Measurements from ENCODE around the gene LYPD5. TPM values are rescaled to one million over a fixed set of nuclear protein-coding genes. Genes with fewer than 3 reads are reported as not detected.
"Not testable (repeated sequence)": the region's sequence is repeated elsewhere in the genome, so short reads cannot be mapped to it uniquely, and the experiment has no call there.

Gene LYPD5
- total RNA-seq, 4 donors from 2014 or later: 2.1 to 5.2 (median 2.6) TPM; not detected in 1

GRCh38 chr19:43820098-43820883 is 18.0 kb upstream of the LYPD5 start:
- H3K36me3 ChIP-seq: no peaks in the 10 kb centered on the region
- DNase-seq: no peak
- H3K9me3 ChIP-seq: no peaks in the 10 kb centered on the region
- peaks cover 0 to 9% (median 0%) of the 10 kb centered on the region in 4 donors for H3K4me1 ChIP-seq
- peak overlapping the region; percentile 0 to 49 (median 22) for H3K4me3 ChIP-seq
- 22 to 45% methylated on average over 13 to 48 of the region's 48 CpGs for WGBS, 2 donors (ENCODE audit: low coverage in 1 of 2)
- H3K27me3 ChIP-seq: peaks cover 41% of the 10 kb centered on the region
- in situ Hi-C loops (cut with MboI; ENCODE audit: low pct_ligation_motif_present in 1 of 4, low pct_unique_long_range_greater_than_20kb in 1 of 4, low sequenced_read_pairs in 3 of 4) (loop anchor here in 1 of 4 donors (25.0 kb wide), 1 partner anchor 383 kb away; no protein-coding TSS in a partner anchor), intact Hi-C loops (cut with DNase I; ENCODE audit: low total_unique reads) (no loop called here)
- TF ChIP-seq POLR2A (IDR thresholded peaks at IDR 0.05): no peak
- TF ChIP-seq, protein P1, sequence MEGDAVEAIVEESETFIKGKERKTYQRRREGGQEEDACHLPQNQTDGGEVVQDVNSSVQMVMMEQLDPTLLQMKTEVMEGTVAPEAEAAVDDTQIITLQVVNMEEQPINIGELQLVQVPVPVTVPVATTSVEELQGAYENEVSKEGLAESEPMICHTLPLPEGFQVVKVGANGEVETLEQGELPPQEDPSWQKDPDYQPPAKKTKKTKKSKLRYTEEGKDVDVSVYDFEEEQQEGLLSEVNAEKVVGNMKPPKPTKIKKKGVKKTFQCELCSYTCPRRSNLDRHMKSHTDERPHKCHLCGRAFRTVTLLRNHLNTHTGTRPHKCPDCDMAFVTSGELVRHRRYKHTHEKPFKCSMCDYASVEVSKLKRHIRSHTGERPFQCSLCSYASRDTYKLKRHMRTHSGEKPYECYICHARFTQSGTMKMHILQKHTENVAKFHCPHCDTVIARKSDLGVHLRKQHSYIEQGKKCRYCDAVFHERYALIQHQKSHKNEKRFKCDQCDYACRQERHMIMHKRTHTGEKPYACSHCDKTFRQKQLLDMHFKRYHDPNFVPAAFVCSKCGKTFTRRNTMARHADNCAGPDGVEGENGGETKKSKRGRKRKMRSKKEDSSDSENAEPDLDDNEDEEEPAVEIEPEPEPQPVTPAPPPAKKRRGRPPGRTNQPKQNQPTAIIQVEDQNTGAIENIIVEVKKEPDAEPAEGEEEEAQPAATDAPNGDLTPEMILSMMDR (IDR thresholded peaks at IDR 0.05): no peak
- no peak for TF ChIP-seq EP300 (IDR thresholded peaks at IDR 0.05; ENCODE audit: low read depth)
- TF ChIP-seq POLR2AphosphoS5 (IDR thresholded peaks at IDR 0.05): no peak
- H3K27ac ChIP-seq: no peak overlapping the region

DNA sequence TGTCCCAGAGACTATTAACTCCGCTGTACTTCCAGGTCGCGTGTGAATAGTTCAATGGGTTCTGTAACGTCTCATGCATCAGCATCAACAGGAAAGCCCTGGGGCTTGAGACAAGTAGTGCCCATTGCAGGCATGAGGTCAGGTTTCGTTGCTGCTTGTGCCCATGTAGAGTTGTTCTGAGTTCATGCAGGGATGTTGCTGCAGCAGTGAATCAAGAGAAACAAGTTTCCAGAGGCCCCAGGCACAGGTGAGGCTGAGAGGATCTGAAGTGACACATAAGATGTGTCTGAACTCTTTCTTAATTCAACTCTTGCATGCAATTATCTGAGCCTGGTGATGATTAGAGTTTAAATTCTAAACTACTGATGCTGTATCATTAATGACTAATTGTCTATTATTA is 16.3 kb upstream of the LYPD5 start:
- Histone ChIP-seq H3K4me3 (no peak overlapping the region), H3K36me3 (no peaks in the 10 kb centered on the region), H3K27me3 (peaks cover 29% of the 10 kb centered on the region), H3K9me3 (no peaks in the 10 kb centered on the region), H3K27ac (no peak overlapping the region), H3K4me1 (peaks cover 0 to 9% (median 0%) of the 10 kb centered on the region in 4 donors)
- 74 to 81% methylated on average over 5 of the region's 5 CpGs for whole genome bisulfite sequencing, 2 donors (ENCODE audit: low coverage in 1 of 2)
- TF ChIP-seq, protein P1 (IDR thresholded peaks at IDR 0.05): no peak
- no peak for TF ChIP-seq POLR2AphosphoS5 (IDR thresholded peaks at IDR 0.05)
- TF ChIP-seq POLR2A (IDR thresholded peaks at IDR 0.05): no peak
- TF ChIP-seq EP300 (IDR thresholded peaks at IDR 0.05; ENCODE audit: low read depth): no peak
- intact Hi-C loops (cut with DNase I; ENCODE audit: low total_unique reads) (no loop called here), in situ Hi-C loops (cut with MboI; ENCODE audit: low pct_ligation_motif_present in 1 of 4, low pct_unique_long_range_greater_than_20kb in 1 of 4, low sequenced_read_pairs in 3 of 4) (loop anchor here in 1 of 4 donors (25.0 kb wide), 1 partner anchor 381 kb away; no protein-coding TSS in a partner anchor)
- DNase-seq: no peak

DNA sequence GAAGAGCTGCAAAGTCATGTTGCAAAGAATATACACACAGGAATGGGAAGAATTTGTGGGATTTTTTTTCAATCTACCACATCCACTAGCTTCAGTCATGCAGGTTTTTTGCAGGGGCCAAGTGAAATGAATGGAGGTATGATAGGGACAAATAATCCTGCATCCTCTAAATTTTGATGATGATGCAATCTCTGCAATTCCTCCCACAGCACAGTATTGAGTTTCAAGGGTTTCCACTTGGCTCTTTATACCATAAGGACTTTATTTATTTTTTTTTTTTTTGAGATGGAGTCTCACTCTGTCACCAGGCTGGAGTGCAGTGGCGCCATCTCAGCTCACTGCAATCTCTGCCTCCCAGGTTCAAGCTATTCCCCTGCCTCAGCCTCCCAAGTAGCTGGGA is 15.2 kb upstream of the LYPD5 start:
- H3K9me3 ChIP-seq; intact Hi-C loops (cut with DNase I; ENCODE audit: low total_unique reads); DNase-seq; H3K4me3 ChIP-seq; H3K27ac ChIP-seq; H3K4me1 ChIP-seq; H3K36me3 ChIP-seq: not testable (repeated sequence)
- peaks cover 29% of the 10 kb centered on the region for H3K27me3 ChIP-seq
- in situ Hi-C loops (cut with MboI; ENCODE audit: low pct_ligation_motif_present in 1 of 4, low pct_unique_long_range_greater_than_20kb in 1 of 4, low sequenced_read_pairs in 3 of 4): loop anchor here in 1 of 4 donors (25.0 kb wide), 1 partner anchor 380 kb away; no protein-coding TSS in a partner anchor
- 83 to 85% methylated on average over 1 of the region's 1 CpG for WGBS, 2 donors (ENCODE audit: low coverage in 1 of 2)

- no peaks in the 10 kb centered on the region for H3K36me3 ChIP-seq
- intact Hi-C loops (cut with DNase I; ENCODE audit: low total_unique reads) (no loop called here), in situ Hi-C loops (cut with MboI; ENCODE audit: low pct_ligation_motif_present in 1 of 4, low pct_unique_long_range_greater_than_20kb in 1 of 4, low sequenced_read_pairs in 3 of 4) (loop anchor here in 1 of 4 donors (25.0 kb wide), 1 partner anchor 378 kb away; no protein-coding TSS in a partner anchor)
- 75 to 80% methylated on average over 2 to 5 of the region's 5 CpGs for WGBS, 2 donors (ENCODE audit: low coverage in 1 of 2)
- TF ChIP-seq POLR2AphosphoS5 (IDR thresholded peaks at IDR 0.05) (no peak), EP300 (IDR thresholded peaks at IDR 0.05; ENCODE audit: low read depth) (no peak), POLR2A (IDR thresholded peaks at IDR 0.05) (no peak)
- TF ChIP-seq, protein P1 (IDR thresholded peaks at IDR 0.05): no peak
- H3K9me3 ChIP-seq: no peaks in the 10 kb centered on the region
- H3K27me3 ChIP-seq: peaks cover 5% of the 10 kb centered on the region
- no peaks in the 10 kb centered on the region for H3K4me1 ChIP-seq
- no peak for DNase-seq
- H3K27ac ChIP-seq: no peak overlapping the region
- no peak overlapping the region for H3K4me3 ChIP-seq
Measured at GRCh38 chr19:43814663-43815352, 12.6 kb upstream of the LYPD5 start.

Measured in transverse colon (tissue), 4 donors.